ENCODE data around the gene SLC24A3. TPM values are rescaled to one million over a fixed set of nuclear protein-coding genes. Genes with fewer than 3 reads are reported as not detected.

SLC24A3 gene
- total RNA-seq, 1 donor from 2014 or later: 0.08 TPM

DNA sequence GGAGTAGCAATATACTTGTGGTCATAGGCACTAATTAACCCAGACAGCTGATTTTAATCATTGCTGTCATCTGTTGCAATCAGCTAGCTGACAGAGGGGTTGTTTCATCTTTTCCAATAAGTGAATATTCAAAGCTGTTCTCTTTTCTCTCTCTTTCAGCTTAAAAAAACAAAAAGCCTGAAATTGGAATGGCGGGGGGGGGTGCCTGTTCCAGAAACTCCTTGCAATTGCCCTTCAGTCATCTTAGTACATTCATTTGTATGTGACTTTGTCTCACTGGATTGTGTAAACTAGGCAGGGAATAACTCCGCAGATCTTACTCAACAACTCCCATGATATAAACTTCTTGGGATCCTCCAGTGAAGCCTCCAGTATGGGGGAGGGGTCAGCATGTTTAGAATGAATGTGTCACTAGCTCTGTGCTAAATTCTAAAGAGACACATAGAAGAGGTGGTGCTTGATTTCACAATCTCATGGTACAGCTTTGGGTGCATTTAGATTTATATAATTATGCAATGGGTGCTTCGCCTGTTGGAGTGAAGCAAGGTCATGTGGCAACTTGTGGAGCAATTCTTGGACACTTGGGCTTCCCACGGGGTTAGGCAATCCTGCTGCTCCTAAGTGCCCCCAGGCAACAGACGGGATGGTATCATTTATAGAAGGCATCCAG, 40.1 kb downstream of the SLC24A3 start:
- no peak for TF ChIP-seq CTCF (IDR thresholded peaks at IDR 0.05; ENCODE audit: insufficient read depth, low read length, poor library complexity, severe bottlenecking)
- Histone ChIP-seq H3K27me3 (ENCODE audit: control insufficient read depth, insufficient read depth, low read length) (no peaks in the 10 kb centered on the region), H3K4me3 (ENCODE audit: low read depth, low read length) (no peak overlapping the region), H3K36me3 (ENCODE audit: control insufficient read depth, insufficient read depth, low read length) (no peaks in the 10 kb centered on the region)
- DNase-seq (ENCODE audit: low read depth): no peak

DNA sequence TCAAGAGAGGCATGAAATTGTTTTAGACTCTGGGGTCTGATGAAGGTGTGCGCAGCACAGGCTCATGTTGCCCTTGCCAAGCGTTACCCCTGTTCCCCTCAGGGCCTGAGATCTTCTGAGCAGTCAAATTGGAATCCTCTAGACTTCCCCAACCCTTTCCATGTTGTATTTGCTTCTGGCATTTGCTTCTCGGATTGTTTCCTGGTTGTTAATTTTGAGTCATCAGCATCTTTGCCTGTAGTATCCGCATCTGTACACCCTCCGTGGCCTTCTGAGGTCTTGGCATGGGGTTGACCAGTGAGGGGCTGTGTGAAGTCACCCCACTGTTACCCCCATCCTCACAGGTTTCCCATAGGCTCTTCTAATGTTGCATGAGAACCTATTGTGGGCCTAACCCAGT, 40.9 kb downstream of the SLC24A3 start:
- H3K4me3 ChIP-seq (ENCODE audit: low read depth, low read length): no peak overlapping the region

GRCh38 chr20:19253916-19254820, 41.7 kb downstream of the SLC24A3 start:
- H3K36me3 ChIP-seq (ENCODE audit: control insufficient read depth, insufficient read depth, low read length): no peaks in the 10 kb centered on the region
- DNase-seq (ENCODE audit: low read depth): no peak
- no peak overlapping the region for H3K4me3 ChIP-seq (ENCODE audit: low read depth, low read length)
- TF ChIP-seq CTCF (IDR thresholded peaks at IDR 0.05; ENCODE audit: insufficient read depth, low read length, poor library complexity, severe bottlenecking): no peak
- no peaks in the 10 kb centered on the region for H3K27me3 ChIP-seq (ENCODE audit: control insufficient read depth, insufficient read depth, low read length)

More for the DNA sequence above, 40.9 kb downstream of the SLC24A3 start:
- Histone ChIP-seq H3K36me3 (ENCODE audit: control insufficient read depth, insufficient read depth, low read length) (no peaks in the 10 kb centered on the region), H3K27me3 (ENCODE audit: control insufficient read depth, insufficient read depth, low read length) (no peaks in the 10 kb centered on the region)
- no peak for DNase-seq (ENCODE audit: low read depth)
- no peak for TF ChIP-seq CTCF (IDR thresholded peaks at IDR 0.05; ENCODE audit: insufficient read depth, low read length, poor library complexity, severe bottlenecking)

DNA sequence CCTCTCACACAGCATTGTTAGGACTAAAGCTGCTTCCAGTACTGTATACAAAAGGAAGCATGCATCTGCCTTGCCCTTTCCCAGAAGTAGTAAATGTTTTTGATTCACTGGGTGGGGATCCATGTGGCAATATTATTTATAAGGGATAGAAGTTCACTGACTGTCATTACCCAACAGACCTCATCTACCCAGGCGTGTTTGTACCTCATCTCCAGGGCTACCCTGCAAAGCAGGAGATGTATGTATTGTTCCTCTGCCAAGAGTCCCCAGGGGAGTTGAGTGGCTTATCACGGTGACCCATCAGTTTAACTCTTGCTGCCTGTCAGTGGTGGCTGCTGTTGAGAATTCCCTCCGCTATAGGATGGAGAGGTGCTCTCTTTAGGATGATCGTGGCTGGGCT, 42.5 kb downstream of the SLC24A3 start:
- Histone ChIP-seq H3K27me3 (ENCODE audit: control insufficient read depth, insufficient read depth, low read length) (no peaks in the 10 kb centered on the region), H3K4me3 (ENCODE audit: low read depth, low read length) (no peak overlapping the region), H3K36me3 (ENCODE audit: control insufficient read depth, insufficient read depth, low read length) (no peaks in the 10 kb centered on the region)
- no peak for DNase-seq (ENCODE audit: low read depth)
- no peak for TF ChIP-seq CTCF (IDR thresholded peaks at IDR 0.05; ENCODE audit: insufficient read depth, low read length, poor library complexity, severe bottlenecking)

DNA sequence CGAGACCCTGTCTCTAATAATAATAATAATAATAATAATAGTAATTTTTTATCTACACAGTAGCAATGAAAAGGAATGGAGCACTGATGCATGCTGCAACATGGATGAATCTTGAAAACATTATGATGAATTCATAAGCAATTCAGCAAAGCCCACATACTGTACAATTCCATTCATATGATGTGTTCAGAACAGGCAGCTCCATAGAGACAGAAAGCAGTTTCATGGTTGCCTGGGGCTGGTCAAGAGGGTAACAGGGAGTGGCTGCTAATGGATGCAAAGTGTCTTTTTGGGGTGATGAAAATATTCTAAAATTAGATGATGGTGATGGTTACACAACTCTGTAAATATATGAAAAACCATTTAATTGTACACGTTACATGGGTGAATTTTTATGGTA, 43.6 kb downstream of the SLC24A3 start:
- H3K36me3 ChIP-seq (ENCODE audit: control insufficient read depth, insufficient read depth, low read length): no peaks in the 10 kb centered on the region
- DNase-seq (ENCODE audit: low read depth): no peak
- no peak overlapping the region for H3K4me3 ChIP-seq (ENCODE audit: low read depth, low read length)
- no peak for TF ChIP-seq CTCF (IDR thresholded peaks at IDR 0.05; ENCODE audit: insufficient read depth, low read length, poor library complexity, severe bottlenecking)
- no peaks in the 10 kb centered on the region for H3K27me3 ChIP-seq (ENCODE audit: control insufficient read depth, insufficient read depth, low read length)
